Measurements from ENCODE around the gene POLH. TPM values are rescaled to one million over a fixed set of nuclear protein-coding genes. Genes with fewer than 3 reads are reported as not detected.

POLH gene
- 7.5 to 10.7 TPM (median 9.4 TPM) in 5 replicates for total RNA-seq (2022; extraction: Qiagen RNA extraction)

GRCh38 chr6:43575772-43576551 lies at the start of gene POLH, which contains the start of gene XPO5:
Gene POLH, plus strand, starts transcription at chr6:43576185. Its CDS starts 6,135 bp downstream, at chr6:43582320.
Gene XPO5, minus strand, starts transcription at chr6:43576038. Its CDS starts 174 bp downstream, at chr6:43575864.

GRCh38 chr6:43629104-43629504 lies 53.1 kb downstream of the POLH start, which contains the start of gene GTPBP2:
Gene GTPBP2, minus strand, starts transcription at chr6:43629264. Its CDS starts 102 bp downstream, at chr6:43629162.

DNA sequence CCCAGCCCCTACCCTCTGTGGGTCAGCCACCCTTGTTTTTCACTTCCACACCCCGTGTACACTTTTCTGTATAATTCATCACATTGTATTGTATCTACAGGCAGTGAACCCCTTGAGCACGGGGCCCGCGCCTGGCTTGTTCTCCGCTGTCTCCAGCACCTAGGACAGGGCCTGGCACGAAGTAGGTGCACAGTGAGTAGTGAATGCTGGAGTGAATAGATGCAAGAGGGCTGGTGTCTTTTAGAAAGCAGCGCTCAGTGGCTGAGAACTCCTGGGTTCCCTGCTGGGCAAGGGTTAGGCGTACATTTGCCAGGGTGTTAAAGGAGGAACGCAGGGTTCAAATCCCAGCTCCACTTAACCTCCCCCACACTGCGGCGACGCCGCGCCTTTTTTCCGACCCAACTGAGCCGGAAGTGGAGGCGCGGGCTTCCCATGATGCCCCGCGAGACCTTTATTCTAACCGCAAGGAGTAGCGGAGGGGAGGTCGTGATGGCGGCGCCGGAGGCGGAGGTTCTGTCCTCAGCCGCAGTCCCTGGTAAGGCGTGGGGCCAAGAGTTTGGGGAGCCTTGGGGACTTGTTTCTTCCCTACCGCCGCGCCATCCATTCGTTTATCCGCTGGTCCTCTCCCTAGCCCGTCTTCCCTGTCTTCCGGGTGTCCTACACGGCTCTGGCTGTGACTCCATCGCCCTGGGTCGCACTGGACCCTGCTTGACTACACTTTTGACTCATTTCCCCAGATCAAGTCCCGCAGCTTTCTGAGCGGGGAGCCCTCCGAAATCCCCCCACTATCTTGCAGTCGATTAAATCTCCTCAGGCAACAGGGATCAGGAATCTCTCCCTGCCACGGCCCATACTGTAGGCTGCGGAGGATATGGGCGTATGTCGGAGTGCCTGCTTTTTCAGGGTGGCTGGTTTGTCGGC lies 59.7 kb downstream of the POLH start, which contains the start of gene MAD2L1BP:
MAD2L1BP (plus strand) TSS at position 454 of the 921 bp plus-strand sequence; CDS start at position 490, 36 bp downstream.

DNA sequence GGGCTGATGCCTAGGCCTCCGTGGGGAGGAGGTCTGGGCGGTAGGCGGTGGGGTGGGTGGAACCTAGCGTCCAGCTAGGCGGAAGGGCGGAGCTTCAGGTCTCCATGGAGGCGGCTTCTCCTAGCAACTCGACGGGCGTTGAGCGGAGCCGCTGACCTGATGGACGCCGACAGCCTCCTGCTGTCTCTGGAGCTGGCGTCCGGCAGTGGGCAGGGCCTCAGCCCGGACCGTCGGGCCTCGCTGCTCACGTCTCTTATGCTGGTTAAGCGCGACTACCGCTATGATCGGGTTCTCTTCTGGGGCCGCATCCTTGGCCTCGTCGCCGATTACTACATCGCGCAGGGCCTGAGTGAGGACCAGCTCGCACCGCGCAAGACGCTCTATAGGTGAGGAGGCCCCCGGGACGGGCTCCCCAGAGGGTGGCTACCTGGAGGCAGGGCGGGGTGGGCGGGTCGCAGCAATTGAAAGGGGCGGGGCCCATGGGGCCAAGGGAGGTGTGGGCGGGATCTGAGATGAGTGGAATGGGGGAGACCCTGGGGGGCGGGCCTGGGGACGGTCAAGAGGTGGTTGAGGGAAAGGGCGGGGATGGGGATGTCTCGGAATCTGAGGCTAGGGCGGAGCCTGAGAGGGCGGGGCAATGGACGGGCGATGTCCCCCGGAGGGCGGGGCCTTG lies 69.1 kb downstream of the POLH start, which contains the start of gene RSPH9:
RSPH9 (plus strand) TSS at position 97 of the 673 bp plus-strand sequence; CDS start at position 160, 63 bp downstream.

Other genes with a start within 250 kb of the POLH start
- gene ZNF318, start 206.5 kb upstream of the POLH start, total RNA-seq (2022; extraction: Qiagen RNA extraction): 4.1 to 6.3 TPM (median 5.9 TPM) in 5 replicates
- 4.4 to 10.1 TPM (median 9.4 TPM) in 5 replicates for gene ABCC10, start 148.6 kb upstream of the POLH start, total RNA-seq (2022; extraction: Qiagen RNA extraction)
- gene DLK2, start 120.6 kb upstream of the POLH start, total RNA-seq (2022; extraction: Qiagen RNA extraction): 4.5 to 7.3 TPM (median 7.0 TPM) in 5 replicates
- 14.9 to 21.6 TPM (median 17.8 TPM) in 5 replicates for gene TJAP1, start 98.6 kb upstream of the POLH start, total RNA-seq (2022; extraction: Qiagen RNA extraction)
- 0.56 to 0.96 TPM (median 0.95 TPM) in 5 replicates for gene LRRC73, start 65.8 kb upstream of the POLH start, total RNA-seq (2022; extraction: Qiagen RNA extraction)
- gene YIPF3, start 59.3 kb upstream of the POLH start, total RNA-seq (2022; extraction: Qiagen RNA extraction): 59.5 to 67.1 TPM (median 65.5 TPM) in 5 replicates
- 40.0 to 46.9 TPM (median 41.8 TPM) in 5 replicates for gene POLR1C, start 59.1 kb upstream of the POLH start, total RNA-seq (2022; extraction: Qiagen RNA extraction)
- gene XPO5, start 147 bp upstream of the POLH start, total RNA-seq (2022; extraction: Qiagen RNA extraction): 24.3 to 29.7 TPM (median 27.4 TPM) in 5 replicates
- gene GTPBP2, start 53.1 kb downstream of the POLH start, total RNA-seq (2022; extraction: Qiagen RNA extraction): 12.5 to 18.1 TPM (median 15.9 TPM) in 5 replicates
- gene MAD2L1BP, start 59.7 kb downstream of the POLH start, total RNA-seq (2022; extraction: Qiagen RNA extraction): 32.3 to 36.0 TPM (median 34.2 TPM) in 5 replicates
- gene RSPH9, start 68.9 kb downstream of the POLH start, total RNA-seq (2022; extraction: Qiagen RNA extraction): 0.14 to 0.39 TPM (median 0.27 TPM) in 5 replicates
- gene MRPS18A, start 111.6 kb downstream of the POLH start, total RNA-seq (2022; extraction: Qiagen RNA extraction): 47.9 to 55.2 TPM (median 51.5 TPM) in 5 replicates
- 27.7 to 34.9 TPM (median 32.4 TPM) in 5 replicates for gene VEGFA, start 194.0 kb downstream of the POLH start, total RNA-seq (2022; extraction: Qiagen RNA extraction)

All from A549 treated with dexamethasone at 1 μM for 4 hours (cell line).